Left ventricle myocardium inferior (tissue), 1 donor: ENCODE data around the gene SDK1. TPM values are rescaled to one million over a fixed set of nuclear protein-coding genes. Genes with fewer than 3 reads are reported as not detected.

ENCODE experiments used
- DNase-seq: peaks from one replicate; pipeline ENCODE4 v3.0.0-alpha.2; 2020
- H3K27ac ChIP-seq: fragments of 200-600 bp; replicated peaks from 2 replicates; pipeline ENCODE4 v1.8.0; 2021
- H3K27me3 ChIP-seq: fragments of 200-600 bp; 2 replicates; pipeline ENCODE4 v1.8.0; 2021; ENCODE audit warnings: low read depth
- H3K36me3 ChIP-seq: fragments of 200-600 bp; 2 replicates; pipeline ENCODE4 v1.8.0; 2021
- H3K4me1 ChIP-seq: fragments of 200-600 bp; 2 replicates; pipeline ENCODE4 v1.8.0; 2021
- H3K4me3 ChIP-seq: fragments of 200-600 bp; 2 replicates; pipeline ENCODE4 v1.8.0; 2021; ENCODE audit warnings: mild to moderate bottlenecking, moderate library complexity
- H3K9me3 ChIP-seq: fragments of 200-600 bp; replicated peaks from 2 replicates; pipeline ENCODE4 v1.8.0; 2021
- intact Hi-C: fragments of 100-400 bp; cut with micrococcal nuclease; formaldehyde crosslinking; loops from one replicate; pipeline ENCODE4 v1.11.0; 2022
- total RNA-seq: library from RNA; stranded (reverse); fragmentation: NEBNext Ultra II Directional; extraction: Animal tissue kit (Norgen Biotek cat#: 25700); gene quantifications from one replicate; pipeline ENCODE4 v1.2.1, GENCODE V29; 2021
- TF ChIP-seq, protein P1 (sequence below): fragments of 200-600 bp; IDR thresholded peaks from 2 replicates; pipeline ENCODE4 v1.8.0; 2021; ENCODE audit warnings: antibody characterized with exemption, mild to moderate bottlenecking, borderline replicate concordance
- donor health status: DM: no; HTN: yes; CAD: no; lungs with severe emphysema.

The SDK1 gene
- total RNA-seq, 1 donor from 2014 or later, result 1.3 TPM

DNA sequence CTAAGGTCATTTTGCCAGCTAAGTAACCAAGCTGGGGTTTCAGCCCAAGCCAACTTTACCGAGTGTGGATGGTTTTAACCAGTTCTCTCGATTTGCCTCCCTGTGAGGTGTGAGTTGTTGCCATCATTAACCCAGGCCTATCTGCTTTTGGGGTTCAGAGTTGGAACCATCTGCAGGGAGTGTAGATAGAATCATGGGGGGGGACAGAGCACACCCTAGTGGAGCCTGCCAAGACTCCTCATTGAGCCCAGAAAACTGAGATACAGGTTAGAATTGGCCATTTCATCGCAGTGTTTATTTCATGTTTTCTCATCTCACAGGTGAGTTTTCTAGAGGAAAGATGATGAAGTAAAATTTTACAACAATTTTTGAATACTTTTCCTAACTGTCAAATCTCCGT is 133.6 kb downstream of the SDK1 start:
- Histone ChIP-seq H3K27ac (no peak overlapping the region), H3K9me3 (no peaks in the 10 kb centered on the region), H3K36me3 (no peaks in the 10 kb centered on the region), H3K27me3 (no peaks in the 10 kb centered on the region), H3K4me1 (peaks cover 5% of the 10 kb centered on the region), H3K4me3 (no peak overlapping the region)
- TF ChIP-seq, protein P1, sequence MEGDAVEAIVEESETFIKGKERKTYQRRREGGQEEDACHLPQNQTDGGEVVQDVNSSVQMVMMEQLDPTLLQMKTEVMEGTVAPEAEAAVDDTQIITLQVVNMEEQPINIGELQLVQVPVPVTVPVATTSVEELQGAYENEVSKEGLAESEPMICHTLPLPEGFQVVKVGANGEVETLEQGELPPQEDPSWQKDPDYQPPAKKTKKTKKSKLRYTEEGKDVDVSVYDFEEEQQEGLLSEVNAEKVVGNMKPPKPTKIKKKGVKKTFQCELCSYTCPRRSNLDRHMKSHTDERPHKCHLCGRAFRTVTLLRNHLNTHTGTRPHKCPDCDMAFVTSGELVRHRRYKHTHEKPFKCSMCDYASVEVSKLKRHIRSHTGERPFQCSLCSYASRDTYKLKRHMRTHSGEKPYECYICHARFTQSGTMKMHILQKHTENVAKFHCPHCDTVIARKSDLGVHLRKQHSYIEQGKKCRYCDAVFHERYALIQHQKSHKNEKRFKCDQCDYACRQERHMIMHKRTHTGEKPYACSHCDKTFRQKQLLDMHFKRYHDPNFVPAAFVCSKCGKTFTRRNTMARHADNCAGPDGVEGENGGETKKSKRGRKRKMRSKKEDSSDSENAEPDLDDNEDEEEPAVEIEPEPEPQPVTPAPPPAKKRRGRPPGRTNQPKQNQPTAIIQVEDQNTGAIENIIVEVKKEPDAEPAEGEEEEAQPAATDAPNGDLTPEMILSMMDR, result no peak
- no peak for DNase-seq
- intact Hi-C loops, result no loop called here

DNA sequence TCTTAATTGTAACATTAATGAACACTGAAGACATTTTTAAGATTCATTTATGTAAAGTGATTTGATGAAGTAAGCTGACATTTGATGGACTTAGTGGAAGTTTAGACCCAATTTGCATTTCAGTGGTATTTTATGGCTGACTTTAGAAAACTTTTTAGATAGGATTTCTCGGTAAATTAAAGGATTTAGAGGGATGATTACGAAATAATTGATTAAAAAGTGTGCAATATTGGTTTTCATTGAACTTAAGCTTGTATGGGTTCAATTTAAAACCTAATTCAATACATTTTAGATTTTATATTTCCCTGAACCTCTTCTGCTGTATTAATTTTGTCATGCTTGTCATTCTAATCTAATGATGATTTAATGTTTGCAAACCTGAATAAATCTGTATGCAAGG is 135.1 kb downstream of the SDK1 start:
- intact Hi-C loops, result no loop called here
- Histone ChIP-seq H3K9me3 (no peaks in the 10 kb centered on the region), H3K4me3 (no peak overlapping the region), H3K27ac (no peak overlapping the region), H3K4me1 (peaks cover 8% of the 10 kb centered on the region), H3K27me3 (no peaks in the 10 kb centered on the region), H3K36me3 (no peaks in the 10 kb centered on the region)
- TF ChIP-seq, protein P1, result no peak
- no peak for DNase-seq

DNA sequence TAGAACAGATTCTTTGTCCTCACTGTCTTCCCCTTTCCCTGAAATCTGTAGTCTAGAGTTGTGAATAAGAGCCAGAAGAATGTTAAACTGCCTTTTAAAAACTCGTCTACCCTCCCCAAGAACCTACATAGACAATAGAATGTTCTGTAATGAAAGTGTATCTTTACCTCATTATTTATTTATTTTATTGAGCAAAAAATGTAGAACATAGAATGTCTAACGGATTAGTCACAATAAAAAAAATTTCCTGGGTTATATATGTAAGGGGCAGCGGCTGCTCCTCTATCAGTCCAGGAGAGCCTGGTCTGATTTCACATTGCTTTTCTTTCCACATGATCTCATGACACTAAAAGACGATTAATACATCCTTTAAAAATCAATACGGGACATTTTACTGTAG is 135.7 kb downstream of the SDK1 start:
- intact Hi-C loops, result no loop called here
- Histone ChIP-seq H3K27me3 (no peaks in the 10 kb centered on the region), H3K9me3 (no peaks in the 10 kb centered on the region), H3K27ac (no peak overlapping the region), H3K36me3 (no peaks in the 10 kb centered on the region), H3K4me1 (peaks cover 8% of the 10 kb centered on the region), H3K4me3 (no peak overlapping the region)
- DNase-seq, result no peak
- TF ChIP-seq, protein P1, result no peak

DNA sequence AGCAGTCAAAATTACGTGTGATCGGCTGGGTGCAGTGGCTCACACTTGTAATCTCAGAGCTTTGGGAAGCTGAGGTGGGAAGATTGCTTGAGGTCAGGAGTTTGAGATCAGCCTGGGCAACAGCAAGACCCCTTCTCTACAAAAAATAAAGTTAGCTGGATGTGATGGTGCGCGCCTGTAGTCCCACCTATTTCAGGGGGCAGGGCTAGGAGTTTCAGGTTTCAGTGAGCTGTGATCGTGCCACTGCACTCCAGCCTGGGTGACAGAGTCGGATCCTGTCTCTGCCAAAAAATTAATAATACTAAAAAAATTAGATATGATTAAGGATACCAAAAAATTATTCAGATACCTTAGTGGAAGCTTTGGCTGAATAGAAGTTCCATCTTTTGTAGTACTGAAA is 136.4 kb downstream of the SDK1 start:
- no peaks in the 10 kb centered on the region for H3K9me3 ChIP-seq
- H3K36me3 ChIP-seq, result no peaks in the 10 kb centered on the region
- H3K27me3 ChIP-seq, result no peaks in the 10 kb centered on the region
- H3K27ac ChIP-seq, result no peak overlapping the region
- DNase-seq, result no peak
- H3K4me3 ChIP-seq, result no peak overlapping the region
- intact Hi-C loops, result no loop called here
- TF ChIP-seq, protein P1, result no peak
- peaks cover 8% of the 10 kb centered on the region for H3K4me1 ChIP-seq

DNA sequence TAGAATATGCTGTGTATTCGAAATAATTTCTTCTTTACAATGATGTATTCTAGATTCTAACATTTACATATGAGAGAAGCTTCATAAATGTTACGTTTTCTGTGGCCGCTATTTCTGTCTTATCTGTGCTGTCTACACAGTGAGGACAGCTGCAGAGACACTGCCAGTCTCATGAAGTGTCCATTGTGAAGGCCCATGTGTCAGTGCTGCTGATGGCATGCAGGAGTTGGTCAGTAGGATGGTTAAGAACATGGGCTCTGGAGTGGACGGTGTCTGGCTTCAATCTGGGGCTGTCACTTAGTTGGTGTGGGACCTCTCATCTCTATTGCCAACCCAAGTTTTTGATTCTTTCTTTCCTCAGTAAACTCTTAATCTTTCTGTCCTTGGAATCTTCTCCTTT is 137.3 kb downstream of the SDK1 start:
- H3K27ac ChIP-seq, result no peak overlapping the region
- intact Hi-C loops, result no loop called here
- DNase-seq, result no peak
- H3K36me3 ChIP-seq, result no peaks in the 10 kb centered on the region
- TF ChIP-seq, protein P1, result no peak
- no peaks in the 10 kb centered on the region for H3K27me3 ChIP-seq
- no peaks in the 10 kb centered on the region for H3K9me3 ChIP-seq
- H3K4me3 ChIP-seq, result no peak overlapping the region
- peaks cover 8% of the 10 kb centered on the region for H3K4me1 ChIP-seq
